ENCODE results near the gene DNAAF8.

DNA sequence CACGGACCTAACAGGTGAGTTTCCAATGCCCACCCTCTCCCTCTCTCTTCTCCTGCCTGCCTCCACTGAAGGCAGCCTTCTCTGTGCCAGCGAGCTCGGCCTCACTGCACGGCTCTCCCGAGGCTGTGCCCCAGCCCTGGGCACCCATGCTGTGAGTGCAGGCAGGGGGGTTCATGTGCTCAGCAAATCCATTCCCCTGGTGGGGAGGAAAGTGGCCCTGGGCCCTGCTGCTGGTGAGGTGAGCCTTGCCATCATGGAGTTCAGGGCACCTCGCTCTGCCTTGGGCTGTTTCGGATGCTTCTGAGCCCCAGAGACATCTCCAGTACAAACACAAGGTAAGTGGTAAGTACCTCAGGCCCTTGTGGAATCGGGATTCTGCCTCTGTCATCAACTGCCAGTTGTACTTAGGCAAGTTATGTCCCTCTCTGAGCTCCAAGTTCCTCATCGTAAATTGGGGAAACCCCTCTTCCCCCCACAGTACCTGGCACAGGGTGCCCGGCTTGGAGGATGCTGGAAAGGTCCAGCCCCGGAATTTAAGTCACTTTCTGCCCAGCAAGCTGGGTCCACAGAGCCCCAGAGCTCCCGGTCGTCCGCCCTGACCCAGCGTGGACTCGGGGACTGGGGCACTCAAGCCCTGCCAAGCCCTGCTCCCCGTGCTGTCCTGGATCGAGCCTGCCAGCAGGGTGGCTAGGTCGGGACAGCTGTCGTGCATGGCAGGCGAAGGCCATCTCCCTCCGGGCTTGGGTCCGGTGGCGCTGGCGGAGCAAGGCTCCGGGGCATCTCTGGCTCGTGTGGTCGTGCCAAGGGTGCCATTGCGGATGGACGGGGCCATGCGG, 41.7 kb upstream of the DNAAF8 start:
- no peak for TF ChIP-seq POLR2A (IDR thresholded peaks at IDR 0.05; ENCODE audit: low read depth, low read length)
- TF ChIP-seq POLR2AphosphoS5 (IDR thresholded peaks at IDR 0.05; ENCODE audit: low read depth, low read length), result no peak; the same call in 1 of the 2 replicates
